Hepatocyte (in vitro differentiated cells): ENCODE results near the gene NKX3-2. TPM values are rescaled to one million over a fixed set of nuclear protein-coding genes. Genes with fewer than 3 reads are reported as not detected.
A peak's percentile ranks its signal among the peaks of the same experiment; 100 is the strongest.

ENCODE experiments used
- DNase-seq: peaks from one replicate; pipeline ENCODE4 v3.0.0-alpha.2; 2016; ENCODE audit warnings: low spot score
- H2AFZ ChIP-seq: fragments of 200-600 bp; sonication (generic); 2 replicates; pipeline ENCODE4 v1.6.0; 2016; ENCODE audit warnings: antibody characterized with exemption, mild to moderate bottlenecking
- H3K27ac ChIP-seq: fragments of 200-600 bp; sonication (generic); 2 replicates; pipeline ENCODE4 v1.5.1; 2016; ENCODE audit warnings: mild to moderate bottlenecking
- H3K27me3 ChIP-seq: fragments of 200-600 bp; sonication (generic); 2 replicates; pipeline ENCODE4 v1.6.1; 2016
- H3K36me3 ChIP-seq: fragments of 200-600 bp; sonication (generic); replicated peaks from 2 replicates; pipeline ENCODE4 v1.5.1; 2016; ENCODE audit warnings: low read depth; ENCODE audit not compliant: insufficient read depth
- H3K4me1 ChIP-seq: fragments of 200-600 bp; sonication (generic); 2 replicates; pipeline ENCODE4 v1.5.1; 2016; ENCODE audit warnings: mild to moderate bottlenecking, moderate library complexity; ENCODE audit not compliant: insufficient read depth
- H3K4me2 ChIP-seq: fragments of 200-600 bp; sonication (generic); 2 replicates; pipeline ENCODE4 v1.6.0; 2016
- H3K4me3 ChIP-seq: fragments of 200-600 bp; sonication (generic); 2 replicates; pipeline ENCODE4 v1.5.1; 2016; ENCODE audit warnings: mild to moderate bottlenecking
- H3K79me2 ChIP-seq: fragments of 200-600 bp; sonication (generic); 2 replicates; pipeline ENCODE4 v1.6.0; 2017; ENCODE audit warnings: mild to moderate bottlenecking
- H3K9me2 ChIP-seq: fragments of 200-600 bp; sonication (generic); replicated peaks from 2 replicates; pipeline ENCODE4 v1.6.0; 2017; ENCODE audit warnings: mild to moderate bottlenecking; ENCODE audit not compliant: insufficient read depth
- H3K9me3 ChIP-seq: fragments of 200-600 bp; sonication (generic); 2 replicates; pipeline ENCODE4 v1.5.1; 2016; ENCODE audit warnings: low read depth, mild to moderate bottlenecking
- H4K20me1 ChIP-seq: fragments of 200-600 bp; sonication (generic); 2 replicates; pipeline ENCODE4 v1.6.0; 2016; ENCODE audit warnings: mild to moderate bottlenecking; ENCODE audit not compliant: insufficient read depth, poor library complexity, severe bottlenecking
- CTCF ChIP-seq: fragments of 200-600 bp; sonication (generic); IDR thresholded peaks from 2 replicates; pipeline ENCODE4 v1.5.1; 2016; ENCODE audit warnings: antibody characterized with exemption, mild to moderate bottlenecking; ENCODE audit not compliant: poor library complexity
- EZH2 ChIP-seq: fragments of 200-600 bp; sonication (generic); IDR thresholded peaks from 2 replicates; pipeline ENCODE4 v1.6.1; 2016; ENCODE audit warnings: antibody characterized with exemption, mild to moderate bottlenecking, borderline replicate concordance
- EZH2phosphoT487 ChIP-seq: fragments of 200-600 bp; sonication (generic); IDR thresholded peaks from one replicate; pipeline ENCODE4 v1.6.1; 2018; ENCODE audit warnings: antibody characterized with exemption, mild to moderate bottlenecking, low read depth, moderate library complexity; ENCODE audit not compliant: unreplicated experiment, severe bottlenecking
- WGBS: methylation state at CpG from one replicate; pipeline ENCODE4 v1.1.6; 2016; ENCODE audit warnings: low lambda C conversion rate; ENCODE audit errors: missing lambda C conversion rate; 5-methylcytosine and 5-hydroxymethylcytosine counted together
- polyA plus RNA-seq: library from polyadenylated mRNA; unstranded; fragments of >200 nt; fragmentation: Nextera tagmentation; extraction: Ambion mirVana; gene quantifications from 2 replicates; pipeline ENCODE4 v1.2.1, GENCODE V29; 2016
- total RNA-seq: library from RNA; depleted of rRNA; stranded (reverse); fragments of >200 nt; gene quantifications from 2 replicates; pipeline ENCODE4 v1.2.3, GENCODE V29; 2014

Gene NKX3-2
- 0.32 and 0.93 TPM in 2 replicates for total RNA-seq
- 0.33 and 0.41 TPM in 2 replicates for polyA plus RNA-seq

GRCh38 chr4:13543839-13544605, at the start of gene NKX3-2:
Gene NKX3-2, minus strand, starts transcription at chr4:13544508. Its CDS starts 94 bp downstream, at chr4:13544414.
- peak; percentile 56 for DNase-seq
- peak; percentile 87 for TF ChIP-seq EZH2
- TF ChIP-seq EZH2phosphoT487: no peak
- no peak for TF ChIP-seq CTCF
- H4K20me1 ChIP-seq: no peaks in the 10 kb centered on the region
- H3K4me1 ChIP-seq: peaks cover 16% of the 10 kb centered on the region
- peak within 1 kb of the TSS; percentile 90 for H2AFZ ChIP-seq
- no peaks in the 10 kb centered on the region for H3K9me2 ChIP-seq
- peak within 1 kb of the TSS; percentile 100 for H3K4me2 ChIP-seq
- H3K27ac ChIP-seq: peak within 1 kb of the TSS; percentile 21
- no peaks in the 10 kb centered on the region for H3K9me3 ChIP-seq
- 1% methylated on average over 64 of the region's 96 CpGs for WGBS
- H3K4me3 ChIP-seq: peak within 1 kb of the TSS; percentile 80
- H3K36me3 ChIP-seq: no peaks in the 10 kb centered on the region
- H3K79me2 ChIP-seq: no peaks in the 10 kb centered on the region
- H3K27me3 ChIP-seq: peaks cover 91% of the 10 kb centered on the region

GRCh38 chr4:13592220-13592619, 47.9 kb upstream of the NKX3-2 start:
- no peaks in the 10 kb centered on the region for H3K4me1 ChIP-seq
- H3K79me2 ChIP-seq: no peaks in the 10 kb centered on the region
- DNase-seq: no peak
- 92% methylated on average over 4 of the region's 4 CpGs for WGBS
- H3K36me3 ChIP-seq: no peaks in the 10 kb centered on the region
- no peak for TF ChIP-seq EZH2
- no peak for TF ChIP-seq CTCF
- H3K9me3 ChIP-seq: no peaks in the 10 kb centered on the region
- no peaks in the 10 kb centered on the region for H4K20me1 ChIP-seq
- H3K9me2 ChIP-seq: no peaks in the 10 kb centered on the region
- no peaks in the 10 kb centered on the region for H3K27me3 ChIP-seq
- no peak overlapping the region for H3K4me2 ChIP-seq
- H2AFZ ChIP-seq: no peak overlapping the region
- H3K4me3 ChIP-seq: no peak overlapping the region
- H3K27ac ChIP-seq: no peak overlapping the region

- no peaks in the 10 kb centered on the region for H4K20me1 ChIP-seq
- no peak overlapping the region for H3K4me2 ChIP-seq
- H3K27me3 ChIP-seq: no peaks in the 10 kb centered on the region
- no peak for DNase-seq
- no peaks in the 10 kb centered on the region for H3K4me1 ChIP-seq
- no peaks in the 10 kb centered on the region for H3K9me2 ChIP-seq
- WGBS: 95% methylated on average over 2 of the region's 2 CpGs
- no peak overlapping the region for H2AFZ ChIP-seq
- no peaks in the 10 kb centered on the region for H3K79me2 ChIP-seq
- H3K36me3 ChIP-seq: no peaks in the 10 kb centered on the region
- H3K4me3 ChIP-seq: no peak overlapping the region
- H3K9me3 ChIP-seq: no peaks in the 10 kb centered on the region
- H3K27ac ChIP-seq: no peak overlapping the region
- no peak for TF ChIP-seq EZH2phosphoT487
- TF ChIP-seq EZH2: no peak
- no peak for TF ChIP-seq CTCF
Measured at GRCh38 chr4:13590766-13591165, 46.5 kb upstream of the NKX3-2 start.
